SK-N-SH (cell line): Measurements from ENCODE around the gene PRR16.

ENCODE experiments used
- EP300 ChIP-seq, 2 experiments: IDR thresholded peaks; 2 replicates each; pipeline versions ENCODE4 v1.4.0 to v1.6.1; 2012; ENCODE audit warnings: borderline replicate concordance in 1 of 2, low read depth in 1 of 2, low read length in 1 of 2
- MXI1 ChIP-seq: IDR thresholded peaks from 2 replicates; pipeline ENCODE4 v1.6.1; 2012; ENCODE audit warnings: mild to moderate bottlenecking, low read depth, low read length, improper control_type of control experiment
- NFIC ChIP-seq: IDR thresholded peaks from 2 replicates; pipeline ENCODE4 v1.4.0; 2012; ENCODE audit warnings: borderline replicate concordance
- POLR2AphosphoS5 ChIP-seq: IDR thresholded peaks from 2 replicates; pipeline ENCODE4 v1.6.1; 2012; ENCODE audit warnings: low read depth, low read length
- TF ChIP-seq, protein P1 (sequence below): fragments of 200-600 bp; sonication (generic); IDR thresholded peaks from 2 replicates; pipeline ENCODE4 v1.6.1; 2017; ENCODE audit warnings: antibody characterized with exemption, mild to moderate bottlenecking, moderate library complexity
- TF ChIP-seq, protein P2 (sequence below): IDR thresholded peaks from 2 replicates; pipeline ENCODE4 v1.4.0; 2012; ENCODE audit warnings: low read depth

DNA sequence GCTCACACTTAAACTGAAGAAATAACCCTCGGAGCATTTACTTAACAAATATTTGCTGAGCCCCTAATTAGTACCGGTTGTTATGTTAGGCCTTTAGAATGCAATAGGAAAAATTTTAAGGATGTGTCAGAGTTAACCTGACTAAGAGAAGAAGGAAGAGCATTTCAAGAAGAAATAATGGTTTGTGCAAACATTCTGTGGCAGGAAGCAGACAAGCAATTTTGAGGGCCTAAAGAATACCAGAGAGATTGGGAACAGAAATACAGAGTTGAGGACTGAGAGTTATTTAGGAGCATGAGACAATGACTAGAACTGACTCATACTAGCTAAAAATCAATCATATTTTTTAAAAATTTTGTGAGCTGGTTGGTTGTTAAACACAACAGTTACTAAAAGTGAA is 218.8 kb downstream of the PRR16 start:
- TF ChIP-seq, protein P1, sequence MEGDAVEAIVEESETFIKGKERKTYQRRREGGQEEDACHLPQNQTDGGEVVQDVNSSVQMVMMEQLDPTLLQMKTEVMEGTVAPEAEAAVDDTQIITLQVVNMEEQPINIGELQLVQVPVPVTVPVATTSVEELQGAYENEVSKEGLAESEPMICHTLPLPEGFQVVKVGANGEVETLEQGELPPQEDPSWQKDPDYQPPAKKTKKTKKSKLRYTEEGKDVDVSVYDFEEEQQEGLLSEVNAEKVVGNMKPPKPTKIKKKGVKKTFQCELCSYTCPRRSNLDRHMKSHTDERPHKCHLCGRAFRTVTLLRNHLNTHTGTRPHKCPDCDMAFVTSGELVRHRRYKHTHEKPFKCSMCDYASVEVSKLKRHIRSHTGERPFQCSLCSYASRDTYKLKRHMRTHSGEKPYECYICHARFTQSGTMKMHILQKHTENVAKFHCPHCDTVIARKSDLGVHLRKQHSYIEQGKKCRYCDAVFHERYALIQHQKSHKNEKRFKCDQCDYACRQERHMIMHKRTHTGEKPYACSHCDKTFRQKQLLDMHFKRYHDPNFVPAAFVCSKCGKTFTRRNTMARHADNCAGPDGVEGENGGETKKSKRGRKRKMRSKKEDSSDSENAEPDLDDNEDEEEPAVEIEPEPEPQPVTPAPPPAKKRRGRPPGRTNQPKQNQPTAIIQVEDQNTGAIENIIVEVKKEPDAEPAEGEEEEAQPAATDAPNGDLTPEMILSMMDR: no peak
- TF ChIP-seq EP300 (IDR thresholded peaks at IDR 0.05; ENCODE audit: borderline replicate concordance in 1 of 2, low read depth in 1 of 2, low read length in 1 of 2): peak in 1 of 2 experiments; percentile 45; a peak in 2 of 4 replicates
- TF ChIP-seq, protein P2, sequence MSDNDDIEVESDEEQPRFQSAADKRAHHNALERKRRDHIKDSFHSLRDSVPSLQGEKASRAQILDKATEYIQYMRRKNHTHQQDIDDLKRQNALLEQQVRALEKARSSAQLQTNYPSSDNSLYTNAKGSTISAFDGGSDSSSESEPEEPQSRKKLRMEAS: no peak
- TF ChIP-seq NFIC: no peak
- TF ChIP-seq POLR2AphosphoS5: no peak; the same call in 1 of the 2 replicates
- TF ChIP-seq MXI1: no peak
